Glutamatergic neuron (in vitro differentiated cells): ENCODE measurements around the gene LRRC2. TPM values are rescaled to one million over a fixed set of nuclear protein-coding genes. Genes with fewer than 3 reads are reported as not detected.
"Not testable (repeated sequence)": the region's sequence is repeated elsewhere in the genome, so short reads cannot be mapped to it uniquely, and the experiment has no call there.

Experiments used
- DNase-seq: peaks from one replicate; pipeline ENCODE4 v3.0.0; 2022
- H3K27ac Mint-ChIP-seq: one replicate; pipeline ENCODE4 v1.8.0; 2020; ENCODE audit warnings: mild to moderate bottlenecking, mixed read lengths, inconsistent platforms; ENCODE audit not compliant: unreplicated experiment
- H3K27me3 Mint-ChIP-seq: one replicate; pipeline ENCODE4 v1.8.0; 2020; ENCODE audit warnings: mild to moderate bottlenecking, moderate library complexity, mixed read lengths, inconsistent platforms; ENCODE audit not compliant: unreplicated experiment
- H3K36me3 Mint-ChIP-seq: one replicate; pipeline ENCODE4 v1.8.0; 2020; ENCODE audit warnings: mild to moderate bottlenecking, mixed read lengths, inconsistent platforms; ENCODE audit not compliant: unreplicated experiment
- H3K4me1 Mint-ChIP-seq: one replicate; pipeline ENCODE4 v1.8.0; 2020; ENCODE audit warnings: mild to moderate bottlenecking, low read depth, mixed read lengths, inconsistent platforms; ENCODE audit not compliant: unreplicated experiment
- H3K4me3 Mint-ChIP-seq: one replicate; pipeline ENCODE4 v1.8.0; 2020; ENCODE audit warnings: mild to moderate bottlenecking, mixed read lengths, inconsistent platforms; ENCODE audit not compliant: unreplicated experiment
- H3K9me3 Mint-ChIP-seq: one replicate; pipeline ENCODE4 v1.8.0; 2020; ENCODE audit warnings: mild to moderate bottlenecking, moderate library complexity, mixed read lengths, inconsistent platforms; ENCODE audit not compliant: unreplicated experiment
- total RNA-seq: library from RNA; stranded (reverse); fragmentation: NEBNext Ultra II Directional; extraction: Animal tissue kit (Norgen Biotek cat#: 25700); gene quantifications from one replicate; pipeline ENCODE4 v1.2.1, GENCODE V29; 2021; ENCODE audit not compliant: unreplicated experiment
- TF ChIP-seq, protein P1 (sequence below): fragments of 200-600 bp; sonication (generic); IDR thresholded peaks from one replicate; pipeline ENCODE4 v1.5.0; 2021; ENCODE audit not compliant: partially characterized antibody, unreplicated experiment

The LRRC2 gene
- total RNA-seq, 1 donor from 2014 or later: not detected

DNA sequence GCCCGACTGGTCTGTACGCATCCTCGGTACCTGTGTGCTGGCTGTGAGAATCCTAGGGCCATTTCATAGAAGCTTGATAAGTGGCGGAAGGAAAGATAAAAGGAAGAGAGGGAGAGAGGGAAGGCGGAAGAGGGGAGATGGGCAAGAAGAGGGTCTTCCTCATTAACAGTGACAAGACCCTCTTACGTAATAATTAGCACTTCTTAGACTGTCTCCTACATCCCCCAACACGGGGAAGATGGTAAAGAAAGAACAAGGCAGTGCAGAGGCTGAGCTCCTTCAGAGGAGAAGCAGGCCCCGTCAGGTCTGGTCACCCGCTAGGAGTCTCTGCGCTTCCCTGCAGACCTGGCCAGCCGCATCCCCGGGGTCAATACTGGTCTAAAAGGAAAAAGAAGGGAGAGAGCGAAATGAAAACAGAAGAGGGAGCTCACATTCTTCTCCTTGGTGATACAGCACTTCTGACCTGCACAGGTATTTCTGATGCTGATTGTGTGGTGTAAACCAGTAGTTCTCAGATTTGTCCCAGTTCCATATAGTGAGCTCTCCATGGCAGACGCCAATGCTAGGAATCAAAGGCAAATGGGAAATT lies 27.3 kb upstream of the LRRC2 start:
- H3K9me3 Mint-ChIP-seq: no peaks in the 10 kb centered on the region
- H3K36me3 Mint-ChIP-seq: peaks cover 13% of the 10 kb centered on the region
- no peaks in the 10 kb centered on the region for H3K27me3 Mint-ChIP-seq
- DNase-seq: no peak
- TF ChIP-seq, protein P1, sequence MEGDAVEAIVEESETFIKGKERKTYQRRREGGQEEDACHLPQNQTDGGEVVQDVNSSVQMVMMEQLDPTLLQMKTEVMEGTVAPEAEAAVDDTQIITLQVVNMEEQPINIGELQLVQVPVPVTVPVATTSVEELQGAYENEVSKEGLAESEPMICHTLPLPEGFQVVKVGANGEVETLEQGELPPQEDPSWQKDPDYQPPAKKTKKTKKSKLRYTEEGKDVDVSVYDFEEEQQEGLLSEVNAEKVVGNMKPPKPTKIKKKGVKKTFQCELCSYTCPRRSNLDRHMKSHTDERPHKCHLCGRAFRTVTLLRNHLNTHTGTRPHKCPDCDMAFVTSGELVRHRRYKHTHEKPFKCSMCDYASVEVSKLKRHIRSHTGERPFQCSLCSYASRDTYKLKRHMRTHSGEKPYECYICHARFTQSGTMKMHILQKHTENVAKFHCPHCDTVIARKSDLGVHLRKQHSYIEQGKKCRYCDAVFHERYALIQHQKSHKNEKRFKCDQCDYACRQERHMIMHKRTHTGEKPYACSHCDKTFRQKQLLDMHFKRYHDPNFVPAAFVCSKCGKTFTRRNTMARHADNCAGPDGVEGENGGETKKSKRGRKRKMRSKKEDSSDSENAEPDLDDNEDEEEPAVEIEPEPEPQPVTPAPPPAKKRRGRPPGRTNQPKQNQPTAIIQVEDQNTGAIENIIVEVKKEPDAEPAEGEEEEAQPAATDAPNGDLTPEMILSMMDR: no peak
- no peak overlapping the region for H3K4me3 Mint-ChIP-seq
- H3K27ac Mint-ChIP-seq: no peak overlapping the region
- no peaks in the 10 kb centered on the region for H3K4me1 Mint-ChIP-seq

DNA sequence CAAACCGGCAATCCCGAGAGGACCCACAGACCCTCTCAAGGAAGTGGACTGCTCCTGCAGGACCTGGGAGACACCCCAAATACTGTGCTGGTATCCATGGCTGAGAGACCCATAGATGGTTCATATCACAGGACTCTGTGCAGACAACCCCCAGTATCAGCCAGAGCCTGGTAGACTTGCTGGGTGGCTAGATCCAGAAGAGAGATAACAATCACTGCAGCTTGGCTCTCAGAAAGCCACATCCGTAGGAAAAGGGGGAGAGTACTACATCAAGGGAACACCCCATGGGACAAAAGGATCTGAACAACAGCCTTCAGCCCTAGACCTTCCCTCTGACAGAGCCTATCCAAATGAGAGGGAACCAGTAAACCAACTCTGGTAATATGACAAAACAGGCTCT lies 21.2 kb upstream of the LRRC2 start:
- H3K27ac Mint-ChIP-seq, DNase-seq, H3K4me1 Mint-ChIP-seq, H3K9me3 Mint-ChIP-seq, H3K4me3 Mint-ChIP-seq, H3K27me3 Mint-ChIP-seq: not testable (repeated sequence)
- peaks cover 18% of the 10 kb centered on the region for H3K36me3 Mint-ChIP-seq

DNA sequence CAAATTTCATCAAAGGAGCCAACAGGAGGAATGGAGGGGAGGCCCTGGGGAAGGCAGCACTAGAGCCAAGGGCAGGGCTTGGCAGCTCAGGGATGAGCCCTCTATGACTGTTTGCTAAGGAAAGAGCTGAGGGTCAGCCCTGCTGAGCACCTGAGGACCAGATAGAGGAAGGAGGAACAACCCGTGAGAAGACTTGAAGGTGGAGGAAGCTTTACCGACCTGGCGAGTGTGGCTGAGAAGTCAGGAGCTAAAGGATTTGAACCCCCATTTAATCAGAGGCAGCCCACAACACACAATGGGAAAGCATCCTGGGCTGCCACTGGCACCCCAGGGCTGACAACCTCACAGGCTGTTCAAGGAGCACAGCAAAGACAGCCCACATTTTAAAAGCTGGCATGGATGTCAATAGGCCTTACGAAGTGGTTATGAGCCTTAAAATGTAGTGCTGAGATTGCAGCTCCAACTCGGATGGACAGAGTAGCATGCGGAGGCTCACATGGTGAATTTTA lies 20.7 kb upstream of the LRRC2 start:
- TF ChIP-seq, protein P1: no peak
- no peak overlapping the region for H3K27ac Mint-ChIP-seq
- peaks cover 1% of the 10 kb centered on the region for H3K9me3 Mint-ChIP-seq
- H3K27me3 Mint-ChIP-seq: no peaks in the 10 kb centered on the region
- H3K4me3 Mint-ChIP-seq: no peak overlapping the region
- H3K36me3 Mint-ChIP-seq: peaks cover 17% of the 10 kb centered on the region
- DNase-seq: no peak
- no peaks in the 10 kb centered on the region for H3K4me1 Mint-ChIP-seq

DNA sequence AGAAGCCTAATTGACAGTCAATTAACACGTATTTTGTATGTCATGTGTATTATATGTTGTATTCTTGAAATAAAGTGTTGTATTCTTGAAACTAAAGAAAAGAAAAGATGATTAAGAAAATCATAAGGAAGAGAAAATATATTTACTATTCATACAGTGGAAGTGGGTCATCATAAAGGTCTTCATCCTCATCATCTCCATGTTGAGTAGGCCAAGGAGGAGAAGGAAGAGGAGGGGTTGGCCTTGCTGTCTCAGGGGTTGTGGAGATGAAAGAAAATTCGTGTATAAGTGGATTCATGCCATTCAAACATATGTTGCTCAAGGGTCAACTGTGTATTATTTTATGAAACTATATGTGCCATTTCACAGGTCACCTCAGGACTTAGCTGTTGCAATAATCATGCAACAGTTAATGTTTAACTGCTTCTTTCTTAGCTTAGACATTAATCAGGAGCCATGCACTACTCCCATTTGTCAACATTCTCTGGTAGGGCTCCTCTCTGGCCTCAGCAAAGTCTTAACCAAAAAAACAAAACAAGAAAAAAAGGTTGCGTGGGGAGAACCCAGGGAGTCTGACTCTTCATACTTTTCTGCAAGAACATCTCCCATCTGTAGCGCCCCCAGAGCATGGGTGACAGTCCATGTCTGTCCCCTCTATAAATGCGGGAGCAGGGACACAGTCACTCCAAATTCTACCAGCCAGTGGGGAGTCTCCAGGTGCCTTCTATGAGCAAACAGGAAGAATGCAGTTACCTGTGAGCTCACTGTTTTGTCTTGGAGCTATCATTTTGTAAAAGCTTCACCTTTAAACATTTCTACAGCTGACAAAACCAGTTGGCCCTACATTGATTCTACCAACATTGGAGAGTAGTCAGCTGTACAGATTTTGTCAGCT lies 19.9 kb upstream of the LRRC2 start:
- H3K4me1 Mint-ChIP-seq: no peaks in the 10 kb centered on the region

DNA sequence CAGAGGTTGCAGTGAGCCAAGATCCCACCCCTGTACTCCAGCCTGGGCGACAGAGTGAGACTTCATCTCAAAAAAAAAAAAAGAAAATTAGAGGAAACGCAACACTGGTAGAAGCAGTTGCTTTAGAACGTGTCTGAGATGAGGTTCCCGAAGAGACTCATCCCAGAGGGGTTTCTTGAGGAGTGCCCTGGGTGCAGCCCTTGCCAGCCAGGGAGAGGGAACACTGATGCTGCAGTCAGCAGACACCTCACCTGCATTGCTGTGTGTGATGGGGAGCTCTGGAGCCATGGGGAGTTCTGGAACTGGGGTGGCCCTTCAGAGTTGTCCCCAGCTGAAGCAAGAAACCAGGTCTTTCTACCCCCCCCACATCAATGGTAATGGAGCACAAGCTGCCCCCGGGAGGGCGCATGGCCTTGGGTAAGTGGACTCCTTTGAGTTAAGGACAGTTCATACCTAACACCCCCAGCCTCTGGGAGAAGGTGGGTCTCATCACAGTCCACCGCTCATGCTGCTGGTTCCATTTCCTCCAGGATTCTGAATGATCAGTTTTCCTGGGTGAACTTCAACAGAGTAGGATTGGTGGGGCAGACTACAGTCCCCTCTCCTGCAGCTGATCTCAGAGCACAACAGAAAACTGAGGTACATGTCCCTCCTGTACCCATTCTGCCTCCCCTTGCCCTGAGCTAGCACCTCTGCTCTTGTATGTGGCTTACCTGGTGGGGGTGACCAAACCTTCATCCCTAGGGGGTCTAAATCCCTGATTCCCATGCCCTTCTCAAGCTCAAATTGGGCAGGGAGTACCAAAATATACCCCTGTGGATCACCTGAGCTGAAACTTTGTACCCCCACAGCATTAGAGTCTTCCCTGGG lies 18.7 kb upstream of the LRRC2 start:
- Mint-ChIP-seq H3K9me3 (peaks cover 1% of the 10 kb centered on the region), H3K27me3 (no peaks in the 10 kb centered on the region), H3K4me3 (no peak overlapping the region), H3K4me1 (no peaks in the 10 kb centered on the region), H3K36me3 (peaks cover 9% of the 10 kb centered on the region), H3K27ac (no peak overlapping the region)
- DNase-seq: no peak
- TF ChIP-seq, protein P1: no peak

More for the DNA sequence above, 19.9 kb upstream of the LRRC2 start:
- Mint-ChIP-seq H3K4me3 (no peak overlapping the region), H3K36me3 (peaks cover 9% of the 10 kb centered on the region), H3K27ac (no peak overlapping the region), H3K9me3 (peaks cover 1% of the 10 kb centered on the region), H3K27me3 (no peaks in the 10 kb centered on the region)
- TF ChIP-seq, protein P1: no peak
- no peak for DNase-seq
